K562 (cell line): Measurements from ENCODE around the gene SDCBP2. TPM values are rescaled to one million over a fixed set of nuclear protein-coding genes. Genes with fewer than 3 reads are reported as not detected.

Experiments used
- ATAC-seq: fragments of 200-7000 bp; cut with Tn5 transposase; 3 replicates; pipeline ENCODE4 v1.9.1; 2020; ENCODE audit warnings: moderate library complexity
- BruUV-seq: library from RNA; stranded (reverse); fragments of 400-500 nt; replicated peaks from 2 replicates; lab custom pipeline; 2021; lab: Mats Ljungman, UMichigan
- CTCF ChIA-PET: fragments of 300-600 bp; formaldehyde crosslinking; extraction: SDS; loops from one replicate; lab custom pipeline; 2021; ENCODE audit warnings: low intra/inter-chr PET ratio; lab: Yijun Ruan, JAX
- POLR2A ChIA-PET: fragments of 300-600, 350-650 bp; sonication (Branson Sonifier 250); formaldehyde crosslinking; extraction: SDS; loops from one replicate; lab custom pipeline; 2021; ENCODE audit warnings: antibody characterized with exemption, inconsistent platforms; lab: Yijun Ruan, JAX
- DNase-seq, 4 experiments: peaks; one replicate each; pipeline versions ENCODE4 v3.0.0 to v3.0.0-alpha.2; 2011 to 2018; ENCODE audit warnings: low spot score in 3 of 4, mixed read lengths in 3 of 4; ENCODE audit errors: extremely low read depth in 1 of 4
- FAIRE-seq: peaks from 2 replicates; lab custom pipeline; 2011; peaks lifted over from hg19 to GRCh38; lab: Jason Lieb, UNC
- H2AFZ ChIP-seq: 2 replicates; pipeline ENCODE4 v1.6.0; 2011; ENCODE audit warnings: low read depth, low read length, control low read depth, inconsistent platforms
- H3K27ac ChIP-seq: fragments of 200-600 bp; 3 replicates; pipeline ENCODE4 v1.8.0; 2011; ENCODE audit warnings: low read depth, mild to moderate bottlenecking, control low read depth, inconsistent platforms, low read length, moderate library complexity, mixed read lengths; ENCODE audit errors: extremely low read depth
- H3K27me3 ChIP-seq, 2 experiments: fragments of 300-600 bp in 1 of 2; 2 replicates in 1 of 2; 3 replicates in 1 of 2; pipeline versions ENCODE4 v1.6.0 to v1.8.0; 2011; ENCODE audit warnings: inconsistent platforms in 2 of 2, low read length in 2 of 2, mild to moderate bottlenecking in 1 of 2, mixed read lengths in 1 of 2, moderate library complexity in 1 of 2; ENCODE audit not compliant: control insufficient read depth in 2 of 2, insufficient read depth in 2 of 2
- H3K36me3 ChIP-seq: fragments of 300-600 bp; 3 replicates; pipeline ENCODE4 v1.8.0; 2011; ENCODE audit warnings: mild to moderate bottlenecking, low read length, inconsistent platforms; ENCODE audit not compliant: control insufficient read depth, insufficient read depth
- H3K4me1 ChIP-seq, 2 experiments: fragments of 200-600 bp in 1 of 2; replicated peaks in 1 of 2; 2 replicates in 1 of 2; 3 replicates in 1 of 2; pipeline versions ENCODE4 v1.5.1 to v1.8.0; 2011; ENCODE audit warnings: inconsistent platforms in 2 of 2, low read length in 2 of 2, mild to moderate bottlenecking in 1 of 2, mixed read lengths in 1 of 2, moderate library complexity in 1 of 2; ENCODE audit not compliant: control insufficient read depth in 2 of 2, insufficient read depth in 2 of 2
- H3K4me2 ChIP-seq: 2 replicates; pipeline ENCODE4 v1.6.1; 2011; ENCODE audit warnings: low read length, control low read depth, inconsistent platforms, mixed read lengths; ENCODE audit not compliant: insufficient read depth
- H3K4me3 ChIP-seq: fragments of 200-600 bp; sonication (generic), shearing (Covaris generic); 2 replicates; pipeline ENCODE4 v1.5.1; 2016; ENCODE audit warnings: control low read depth, inconsistent platforms
- H3K79me2 ChIP-seq: fragments of 200-600 bp; 3 replicates; pipeline ENCODE4 v1.8.0; 2011; ENCODE audit warnings: low read length, inconsistent platforms; ENCODE audit not compliant: control insufficient read depth, insufficient read depth
- H3K9ac ChIP-seq, 2 experiments: 2 replicates each; pipeline versions ENCODE4 v1.6.0 to v1.6.1; 2011; ENCODE audit warnings: low read depth in 2 of 2, low read length in 2 of 2, control low read depth in 1 of 2, inconsistent platforms in 1 of 2, mild to moderate bottlenecking in 1 of 2, mixed read lengths in 1 of 2; ENCODE audit not compliant: insufficient read depth in 1 of 2
- H3K9me1 ChIP-seq: one replicate; pipeline ENCODE4 v1.6.0; 2011; ENCODE audit warnings: inconsistent platforms, mild to moderate bottlenecking, low read length, moderate library complexity; ENCODE audit not compliant: control insufficient read depth, insufficient read depth
- H3K9me3 ChIP-seq: replicated peaks from 2 replicates; pipeline ENCODE4 v1.5.1; 2011; ENCODE audit warnings: low read depth, low read length, inconsistent platforms; ENCODE audit not compliant: control insufficient read depth, insufficient read depth
- H4K20me1 ChIP-seq: replicated peaks from 2 replicates; pipeline ENCODE4 v1.6.1; 2011; ENCODE audit warnings: low read length, inconsistent platforms, mixed read lengths; ENCODE audit not compliant: control insufficient read depth, insufficient read depth
- ESRRB ChIP-seq: fragments of 250-450 bp; sonication (Bioruptor Pico); IDR thresholded peaks from 2 replicates; pipeline ENCODE4 v1.5.0; 2020; ENCODE audit warnings: mild to moderate bottlenecking, moderate library complexity, borderline replicate concordance
- MCM7 ChIP-seq, 2 experiments: fragments of 450-650 bp; IDR thresholded peaks; 2 replicates each; pipeline ENCODE4 v1.6.1; 2016 to 2018
- NBN ChIP-seq: fragments of 450-650 bp; IDR thresholded peaks from 2 replicates; pipeline ENCODE4 v1.6.1; 2016; ENCODE audit warnings: low read depth, mild to moderate bottlenecking
- PREB ChIP-seq: sonication (generic); formaldehyde crosslinking; IDR thresholded peaks from 2 replicates; pipeline ENCODE4 v1.8.1; 2023; ENCODE audit warnings: mild to moderate bottlenecking, missing genetic modification reagents
- SRF ChIP-seq, 2 experiments: fragments of 250-450, 450-650 bp in 1 of 2; sonication (Bioruptor Pico) in 1 of 2; sonication (generic) in 1 of 2; formaldehyde crosslinking; IDR thresholded peaks; 2 replicates each; pipeline versions ENCODE4 v1.5.0 to v1.5.1; 2020 to 2022; ENCODE audit warnings: mild to moderate bottlenecking in 1 of 2, missing genetic modification reagents in 1 of 2
- SUPT5H ChIP-seq: fragments of 450-650 bp; IDR thresholded peaks from 2 replicates; pipeline ENCODE4 v1.6.1; 2016
- TEAD4 ChIP-seq, 2 experiments: sonication (generic) in 1 of 2; formaldehyde crosslinking in 1 of 2; IDR thresholded peaks; 2 replicates each; pipeline versions ENCODE4 v1.6.1 to v1.8.0; 2012 to 2022; ENCODE audit warnings: borderline replicate concordance in 1 of 2, inconsistent platforms in 1 of 2, low read length in 1 of 2, mild to moderate bottlenecking in 1 of 2, missing genetic modification reagents in 1 of 2
- ZNF133 ChIP-seq: fragments of 250-450 bp; sonication (Bioruptor Pico); IDR thresholded peaks from 2 replicates; pipeline ENCODE4 v1.4.0; 2020; ENCODE audit warnings: mild to moderate bottlenecking
- ZNF311 ChIP-seq: fragments of 250-450 bp; sonication (Bioruptor Pico); IDR thresholded peaks from 2 replicates; pipeline ENCODE4 v1.4.0; 2020; ENCODE audit warnings: mild to moderate bottlenecking, moderate library complexity
- ZNF316 ChIP-seq: fragments of 450-650 bp; IDR thresholded peaks from 2 replicates; pipeline ENCODE4 v1.6.1; 2016
- WGBS: fragments of 100-300 bp; shearing (Covaris generic); methylation state at CpG from one replicate; pipeline ENCODE4 v1.1.6; 2016; ENCODE audit warnings: low coverage, mixed read lengths; ENCODE audit not compliant: insufficient coverage; ENCODE audit errors: missing lambda C conversion rate; 5-methylcytosine and 5-hydroxymethylcytosine counted together
- in situ Hi-C: fragments of 300-500 bp; cut with MboI; formaldehyde crosslinking; loops from 4 replicates; pipeline ENCODE4 v1.15.0; 2018; ENCODE audit warnings: inconsistent platforms, mixed read lengths
- intact Hi-C: fragments of 100-400 bp; cut with micrococcal nuclease; formaldehyde crosslinking; loops from 2 replicates; pipeline ENCODE4 v1.14.2; 2022
- polyA plus RNA-seq, 8 experiments: library from polyadenylated mRNA; depleted of rRNA in 4 of 8; stranded (reverse) in 5 of 8; unstranded in 3 of 8; fragments of >200 nt; fragmentation: Nextera tagmentation in 2 of 8; fragmentation: Illumina TruSeq in 1 of 8; extraction: Ambion mirVana in 2 of 8; extraction: Trizol in 1 of 8; gene quantifications; 2 replicates each; pipeline versions ENCODE4 v1.2.1 to v1.2.3, GENCODE V29; 2011 to 2014; ENCODE audit warnings: inconsistent platforms in 1 of 8, missing spikeins in 1 of 8
- total RNA-seq, 7 experiments: library from RNA; depleted of rRNA in 6 of 7; stranded (reverse); fragments of >200 nt in 6 of 7; fragmentation: Illumina TruSeq in 2 of 7; extraction: Trizol in 2 of 7; gene quantifications; 2 replicates each; pipeline versions ENCODE4 v1.2.1 to v1.2.3, GENCODE V29; 2011 to 2021; ENCODE audit warnings: low replicate concordance in 1 of 7
- TF ChIP-seq, protein P1 (sequence below), 2 experiments: IDR thresholded peaks; 2 replicates each; pipeline ENCODE4 v1.6.1; 2011; ENCODE audit warnings: borderline replicate concordance in 1 of 2, control low read depth in 1 of 2, low read depth in 1 of 2, low read length in 1 of 2, mild to moderate bottlenecking in 1 of 2, mixed read lengths in 1 of 2, moderate library complexity in 1 of 2; ENCODE audit not compliant: insufficient read depth in 1 of 2, insufficient read length in 1 of 2, poor library complexity in 1 of 2, severe bottlenecking in 1 of 2; ENCODE audit errors: extremely low read depth in 1 of 2

Gene SDCBP2
- total and polyA plus RNA-seq, 9 of the 15 experiments (the other 6 are each of a cell fraction or from before 2014, with no cell fraction given): 0.06 to 1.2 (median 0.80) TPM

- BruUV-seq: no TSS peak
- no peak overlapping the region for H3K4me2 ChIP-seq
- CTCF ChIA-PET: no interaction called here
- H3K79me2 ChIP-seq: no peaks in the 10 kb centered on the region
- H3K27me3 ChIP-seq: no peaks in the 10 kb centered on the region
- no peak overlapping the region for H3K4me3 ChIP-seq
- POLR2A ChIA-PET: no interaction called here
- H2AFZ ChIP-seq: no peak overlapping the region
- no peaks in the 10 kb centered on the region for H3K9me3 ChIP-seq
- FAIRE-seq (no peak), ATAC-seq (no peak), DNase-seq (no peak)
- peaks cover 0 to 4% of the 10 kb centered on the region in 2 experiments; a peak in 2 of 5 replicates for H3K4me1 ChIP-seq
- H3K9ac ChIP-seq: no peak overlapping the region
- H3K9me1 ChIP-seq: no peaks in the 10 kb centered on the region
- H3K36me3 ChIP-seq: peaks cover 31% of the 10 kb centered on the region
- in situ Hi-C loops (loop anchor here (10.0 kb wide), 1 partner anchor 265 kb away; the partner anchor contains the start of gene SIRPB1), intact Hi-C loops (no loop called here)
- no peak overlapping the region for H3K27ac ChIP-seq
- no peaks in the 10 kb centered on the region for H4K20me1 ChIP-seq
- TF ChIP-seq ZNF311 (CRISPR knock-in tag) (no peak), ZNF316 (no peak), ZNF133 (CRISPR knock-in tag) (no peak), MCM7 (IDR thresholded peaks at IDR 0.05) (no peak), ESRRB (CRISPR knock-in tag) (no peak), SUPT5H (no peak), NBN (no peak), PREB (no peak), TEAD4 (IDR thresholded peaks at IDR 0.05; ENCODE audit: low read length) (no peak), TEAD4 (CRISPR knock-in tag; IDR thresholded peaks at IDR 0.05; ENCODE audit: borderline replicate concordance) (no peak), SRF (CRISPR knock-in tag; IDR thresholded peaks at IDR 0.05) (no peak)
- TF ChIP-seq, protein P1, sequence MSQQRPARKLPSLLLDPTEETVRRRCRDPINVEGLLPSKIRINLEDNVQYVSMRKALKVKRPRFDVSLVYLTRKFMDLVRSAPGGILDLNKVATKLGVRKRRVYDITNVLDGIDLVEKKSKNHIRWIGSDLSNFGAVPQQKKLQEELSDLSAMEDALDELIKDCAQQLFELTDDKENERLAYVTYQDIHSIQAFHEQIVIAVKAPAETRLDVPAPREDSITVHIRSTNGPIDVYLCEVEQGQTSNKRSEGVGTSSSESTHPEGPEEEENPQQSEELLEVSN (IDR thresholded peaks at IDR 0.05; ENCODE audit: borderline replicate concordance in 1 of 2, extremely low read depth in 1 of 2, insufficient read depth in 1 of 2, insufficient read length in 1 of 2, low read depth in 1 of 2, low read length in 1 of 2, poor library complexity in 1 of 2, severe bottlenecking in 1 of 2): no peak
- WGBS: 60% methylated on average over 7 of the region's 7 CpGs
Measured at GRCh38 chr20:1360094-1360846, 31.3 kb upstream of the SDCBP2 start.
